Measurements from ENCODE around the gene BPIFB1.

The BPIFB1 gene

GRCh38 chr20:33338467-33339258, 55.6 kb downstream of the BPIFB1 start:
- TF ChIP-seq CTCF (IDR thresholded peaks at IDR 0.05; ENCODE audit: low read depth, low read length) = no peak
- Histone ChIP-seq H3K27me3 (ENCODE audit: insufficient read depth, low read depth, severe bottlenecking) (no peaks in the 10 kb centered on the region), H3K9me3 (ENCODE audit: severe bottlenecking) (no peaks in the 10 kb centered on the region), H3K36me3 (no peaks in the 10 kb centered on the region), H3K4me3 (ENCODE audit: low read depth, low read length) (no peak overlapping the region), H3K27ac (no peak overlapping the region)
- DNase-seq = no peak

DNA sequence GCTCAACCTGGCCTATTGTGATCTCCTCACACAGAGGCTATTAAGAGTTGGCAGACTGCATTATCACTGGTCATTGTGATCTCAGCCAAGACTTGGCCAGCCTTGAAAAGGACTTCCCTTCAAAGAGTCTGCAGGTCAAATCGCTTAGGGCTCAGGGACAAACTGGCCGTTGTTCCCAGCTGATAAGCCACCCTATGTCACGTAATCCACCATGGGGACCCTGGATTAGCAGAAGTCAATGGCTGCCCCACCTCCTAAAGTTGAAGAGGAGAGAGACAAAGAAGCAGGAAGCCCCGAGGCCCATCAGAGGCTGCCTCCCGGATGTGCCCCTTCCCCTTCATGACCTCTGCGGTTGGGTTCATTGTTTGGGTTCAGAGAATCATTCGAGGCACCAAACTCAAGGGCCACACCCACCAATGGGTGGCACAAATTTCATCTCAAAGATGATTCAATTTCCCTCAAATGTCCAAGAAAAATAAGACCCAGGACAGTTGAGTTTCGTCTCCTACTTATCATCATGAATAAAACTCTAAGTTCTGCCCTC, 56.6 kb downstream of the BPIFB1 start:
- Histone ChIP-seq H3K27ac (no peak overlapping the region), H3K4me3 (ENCODE audit: low read depth, low read length) (no peak overlapping the region), H3K36me3 (no peaks in the 10 kb centered on the region), H3K27me3 (ENCODE audit: insufficient read depth, low read depth, severe bottlenecking) (no peaks in the 10 kb centered on the region), H3K9me3 (ENCODE audit: severe bottlenecking) (no peaks in the 10 kb centered on the region)
- TF ChIP-seq CTCF (IDR thresholded peaks at IDR 0.05; ENCODE audit: low read depth, low read length) = no peak
- DNase-seq = no peak

DNA sequence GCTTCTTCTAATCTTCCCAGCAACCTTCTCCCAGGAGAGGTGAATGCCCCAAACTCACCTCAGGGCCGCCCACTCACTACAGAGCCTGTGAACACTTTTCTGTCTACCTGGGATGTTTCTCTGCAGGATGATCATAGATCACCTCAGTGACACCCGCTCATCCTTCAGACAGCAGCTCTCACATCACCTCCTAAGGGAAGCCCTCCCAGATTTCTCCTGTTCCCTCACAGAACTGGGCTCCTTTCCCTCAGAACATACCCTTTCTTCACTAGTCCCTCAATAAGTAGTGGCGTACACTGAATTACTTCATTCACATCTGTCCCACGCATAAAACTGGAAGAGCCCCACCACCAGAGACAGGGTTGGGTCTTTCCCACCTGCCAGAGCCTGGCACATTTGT, 60.5 kb downstream of the BPIFB1 start:
- no peak overlapping the region for H3K4me3 ChIP-seq (ENCODE audit: low read depth, low read length)
- H3K9me3 ChIP-seq (ENCODE audit: severe bottlenecking) = no peaks in the 10 kb centered on the region
- DNase-seq = no peak
- TF ChIP-seq CTCF (IDR thresholded peaks at IDR 0.05; ENCODE audit: low read depth, low read length) = no peak
- no peak overlapping the region for H3K27ac ChIP-seq
- no peaks in the 10 kb centered on the region; the same call in 1 of the 2 replicates for H3K36me3 ChIP-seq
- H3K27me3 ChIP-seq (ENCODE audit: insufficient read depth, low read depth, severe bottlenecking) = no peaks in the 10 kb centered on the region

DNA sequence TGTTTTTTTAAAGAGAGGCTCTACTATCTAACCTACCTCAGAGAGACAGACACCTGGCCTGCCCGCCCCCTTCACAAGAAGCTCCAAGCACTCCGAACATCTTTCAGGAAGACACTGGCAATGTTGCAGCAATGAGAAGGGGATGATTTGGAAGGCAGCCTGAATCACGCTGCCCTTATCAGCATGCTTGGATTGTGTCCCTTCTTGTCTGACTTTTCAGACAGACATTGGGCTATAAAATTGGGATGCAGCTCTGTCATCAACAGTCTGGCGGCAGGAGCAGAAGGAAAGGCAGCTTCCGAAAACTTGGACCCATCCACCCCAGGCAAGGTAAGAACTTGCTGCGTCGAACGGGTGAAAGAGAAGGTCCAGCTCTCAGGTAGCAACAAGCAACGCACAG, 62.3 kb downstream of the BPIFB1 start:
- no peaks in the 10 kb centered on the region for H3K27me3 ChIP-seq (ENCODE audit: insufficient read depth, low read depth, severe bottlenecking)
- no peak for DNase-seq
- no peaks in the 10 kb centered on the region for H3K9me3 ChIP-seq (ENCODE audit: severe bottlenecking)
- H3K4me3 ChIP-seq (ENCODE audit: low read depth, low read length) = no peak overlapping the region
- no peak overlapping the region for H3K27ac ChIP-seq
- no peak for TF ChIP-seq CTCF (IDR thresholded peaks at IDR 0.05; ENCODE audit: low read depth, low read length)
- H3K36me3 ChIP-seq = no peaks in the 10 kb centered on the region; the same call in 1 of the 2 replicates

DNA sequence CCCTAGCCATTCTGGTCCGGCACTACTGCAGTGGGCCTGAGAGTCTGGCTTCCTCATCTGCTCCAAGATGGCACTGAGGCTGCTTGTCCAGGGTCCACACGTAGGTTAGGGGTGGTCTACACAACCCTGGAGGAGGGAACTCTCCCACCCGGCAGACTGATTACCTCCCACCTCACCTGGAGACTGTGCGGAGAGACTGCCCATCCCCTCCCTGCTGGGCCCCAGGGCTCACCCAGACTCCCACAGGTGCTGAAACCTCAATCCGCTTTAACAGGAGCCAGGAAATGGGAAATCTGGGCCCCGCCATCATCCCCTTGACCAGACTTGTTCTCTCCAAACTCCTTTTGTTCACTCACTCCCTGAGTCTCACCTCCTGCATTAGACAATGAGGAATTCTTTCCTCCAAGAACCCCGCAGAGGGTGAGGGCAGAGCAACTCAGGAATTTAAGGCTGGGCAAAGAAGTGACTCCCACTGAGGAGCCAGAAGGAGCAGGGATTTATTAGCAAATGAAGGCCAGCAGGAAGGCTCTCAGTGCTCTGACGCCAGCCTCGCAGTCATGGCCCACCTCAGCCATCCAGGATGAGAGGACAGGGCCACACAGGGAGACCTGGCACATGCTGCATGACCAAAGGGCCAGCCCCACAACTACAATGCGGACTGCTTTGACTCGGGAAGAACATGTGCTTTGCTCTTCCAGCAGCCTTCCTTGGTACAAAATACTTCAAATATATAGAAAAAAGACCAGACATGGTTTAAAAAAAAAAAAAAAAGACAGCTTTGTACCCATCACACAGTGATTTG, 65.3 kb downstream of the BPIFB1 start:
- no peak overlapping the region for H3K27ac ChIP-seq
- no peak overlapping the region for H3K4me3 ChIP-seq (ENCODE audit: low read depth, low read length)
- H3K36me3 ChIP-seq = peaks cover 4% of the 10 kb centered on the region
- H3K27me3 ChIP-seq (ENCODE audit: insufficient read depth, low read depth, severe bottlenecking) = no peaks in the 10 kb centered on the region
- no peak for DNase-seq
- TF ChIP-seq CTCF (IDR thresholded peaks at IDR 0.05; ENCODE audit: low read depth, low read length) = no peak
- H3K9me3 ChIP-seq (ENCODE audit: severe bottlenecking) = no peaks in the 10 kb centered on the region

Data from WERI-Rb-1 (cell line).